GM19452 (cell line): ENCODE data around the gene RNF224.
A peak's percentile ranks its signal among the peaks of the same experiment; 100 is the strongest.
"Not testable (repeated sequence)": the region's sequence is repeated elsewhere in the genome, so short reads cannot be mapped to it uniquely, and the experiment has no call there.

ENCODE experiments used
- ATAC-seq: cut with Tn5 transposase; IDR thresholded peaks from one replicate; pipeline ENCODE4 v1.9.1; 2021; ENCODE audit not compliant: unreplicated experiment

The RNF224 gene

DNA sequence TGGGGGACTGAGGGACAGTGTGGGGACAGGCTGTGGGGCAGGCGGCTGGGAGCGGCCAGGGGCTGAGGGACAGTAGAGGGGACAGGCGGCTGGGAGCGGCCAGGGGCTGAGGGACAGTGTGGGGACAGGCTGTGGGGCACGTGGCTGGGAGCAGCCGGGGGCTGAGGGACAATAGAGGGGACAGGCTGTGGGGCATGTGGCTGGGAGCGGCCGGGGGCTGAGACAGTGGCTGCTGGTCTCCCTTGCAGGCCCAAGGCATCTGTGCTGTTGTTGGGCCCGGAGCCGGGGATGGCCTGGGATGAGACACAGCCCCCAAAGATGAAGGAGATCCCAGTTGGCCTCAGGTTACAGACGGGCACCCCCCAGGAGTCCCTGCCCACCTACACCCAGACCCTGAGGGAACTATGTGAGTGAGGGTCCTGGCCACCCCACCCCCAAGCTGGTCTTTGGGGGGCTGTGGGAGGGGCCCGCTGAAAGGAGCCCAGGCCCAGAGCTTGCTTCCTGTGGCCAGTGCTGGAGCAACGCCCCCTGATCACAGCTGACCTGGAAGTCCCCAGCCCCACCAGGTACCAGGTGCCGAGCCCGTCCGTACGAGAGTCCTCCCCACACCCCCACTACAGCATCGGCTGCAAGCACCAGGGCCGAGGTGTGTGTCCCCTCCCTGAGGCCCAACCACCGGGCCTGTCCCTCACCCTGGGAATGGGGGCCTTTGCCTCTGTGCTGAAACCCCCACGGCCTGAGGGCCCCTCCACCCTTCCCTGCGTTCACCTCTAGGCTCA lies 24.4 kb downstream of the RNF224 start:
- no peak for ATAC-seq

DNA sequence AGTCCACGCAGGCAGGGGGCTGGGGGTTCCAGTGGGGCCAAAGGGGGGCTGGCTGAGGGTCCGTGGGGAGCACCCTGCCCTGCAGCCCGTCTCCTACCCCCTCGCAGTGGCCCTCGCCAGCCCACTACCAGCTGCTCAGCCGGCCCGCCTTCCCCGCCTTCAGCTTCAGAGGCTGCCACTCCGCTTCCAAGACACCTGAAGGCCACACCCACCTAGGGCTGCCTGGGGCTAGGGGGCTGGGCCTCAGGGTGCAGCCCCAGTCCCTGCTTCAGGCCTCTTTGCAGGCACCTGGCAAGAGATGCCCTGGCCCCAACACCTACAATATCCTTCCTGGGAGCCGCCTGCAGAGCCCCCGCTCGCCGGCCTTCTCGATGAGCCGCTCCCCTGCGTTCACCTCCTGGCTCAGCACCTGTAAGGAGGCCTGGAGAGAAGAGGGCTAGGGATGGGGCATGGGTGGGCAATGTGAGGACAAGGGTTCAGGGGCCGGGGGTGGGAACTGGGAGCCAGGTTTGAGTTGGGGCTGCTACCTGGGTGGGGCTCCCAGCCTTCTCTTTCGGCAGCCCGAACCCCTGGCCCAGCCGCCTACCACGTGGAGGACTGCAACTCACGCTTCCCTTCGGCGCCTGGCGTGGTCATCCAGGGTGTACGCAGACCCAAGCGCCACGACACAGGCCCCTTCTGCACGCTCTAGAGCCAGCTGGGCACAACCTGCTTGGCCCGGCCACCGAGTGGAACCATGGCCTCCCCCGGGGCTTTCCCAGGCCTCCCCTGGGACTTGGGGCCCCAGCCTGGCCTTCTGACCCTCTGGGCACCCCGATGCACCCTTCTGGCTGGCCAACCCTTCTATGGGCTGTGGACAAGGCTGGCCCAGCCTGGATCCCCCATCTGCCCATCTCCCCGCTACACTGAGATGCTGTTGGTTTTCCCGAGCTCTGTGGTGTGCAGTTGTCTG lies 25.5 kb downstream of the RNF224 start:
- no peak for ATAC-seq

DNA sequence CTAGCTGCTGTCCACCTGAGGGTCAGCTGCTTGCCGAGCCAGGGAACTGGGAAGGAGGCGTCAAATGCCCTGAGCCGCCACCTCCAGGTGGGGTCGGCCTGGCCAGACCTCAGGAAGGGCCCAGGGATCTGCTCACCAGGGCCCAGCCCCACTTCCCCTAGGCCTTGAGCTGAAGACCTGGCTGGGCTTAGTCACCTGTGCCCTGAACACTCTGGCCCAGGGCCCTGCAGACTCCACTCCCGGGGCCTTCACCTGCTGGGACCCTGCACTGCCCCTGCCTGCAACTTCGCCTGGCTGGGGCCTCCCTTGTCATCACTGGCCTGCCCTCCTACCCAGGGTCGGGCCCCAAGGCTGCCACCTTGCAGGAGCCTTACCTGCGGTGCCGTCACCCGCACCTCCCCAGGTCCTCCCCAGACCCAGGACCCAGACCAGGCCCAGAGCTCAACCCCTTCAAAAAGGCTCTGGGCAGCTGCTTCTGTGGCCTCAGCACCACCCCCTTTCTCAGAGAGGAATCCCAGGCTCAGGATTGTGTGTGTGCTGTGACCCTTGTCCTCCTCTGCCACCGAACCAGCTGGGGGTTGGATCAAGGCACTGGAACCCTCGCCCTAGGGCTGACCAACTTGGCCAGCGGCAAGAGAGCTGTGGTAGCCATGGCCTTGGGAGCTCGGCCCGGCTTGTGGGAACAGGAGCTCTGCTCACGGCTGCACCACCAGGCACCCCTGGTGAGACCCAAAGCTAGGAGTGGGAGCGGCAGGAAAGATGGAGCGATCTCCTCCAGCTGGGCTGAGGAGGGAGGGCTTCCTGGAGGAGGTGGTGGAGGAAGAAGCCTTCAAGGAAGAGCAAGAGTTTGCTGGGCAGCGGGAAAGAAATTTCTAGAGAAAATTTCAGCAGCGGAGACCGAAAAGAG lies 26.7 kb downstream of the RNF224 start:
- no peak for ATAC-seq

DNA sequence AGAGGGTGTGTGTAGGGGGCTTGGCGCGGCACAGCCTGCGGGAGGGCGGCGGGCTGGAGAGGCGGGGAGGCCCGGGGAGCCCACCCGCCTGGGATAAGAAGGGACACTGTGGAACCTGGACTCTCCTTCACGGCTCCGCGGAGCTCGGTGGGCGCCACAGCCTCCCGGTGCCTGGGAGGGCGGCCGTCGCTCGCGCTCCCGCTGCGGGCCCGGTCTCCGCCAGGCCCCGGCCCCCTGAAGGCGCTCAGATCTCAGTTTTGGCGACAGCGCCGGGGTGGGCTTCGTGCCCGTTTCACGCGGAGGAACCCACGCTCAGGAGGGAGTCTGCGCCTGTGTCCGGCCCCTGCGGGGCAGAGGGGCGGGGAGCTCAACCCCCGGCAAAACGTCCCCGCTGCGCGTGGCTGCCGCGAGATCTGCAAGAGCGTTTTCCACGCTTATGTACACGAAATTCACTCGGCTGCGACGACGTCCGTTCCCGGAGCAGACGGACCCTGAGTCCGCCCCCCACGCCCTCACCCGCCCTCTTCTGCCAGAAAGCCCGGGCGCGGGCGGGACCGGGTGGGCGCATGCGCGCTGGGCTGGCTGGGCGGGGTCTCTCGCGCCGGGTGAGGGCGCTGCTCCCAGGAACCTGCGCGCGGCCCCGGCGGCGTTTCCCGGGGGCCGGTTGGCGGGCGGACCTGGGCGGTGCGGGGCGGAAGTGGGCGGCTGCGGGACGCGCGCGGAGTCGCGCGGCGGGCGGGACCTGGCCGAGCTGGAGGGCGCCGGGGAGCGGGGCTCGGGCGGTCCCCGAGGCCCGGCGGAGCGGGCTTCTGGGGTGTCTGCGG lies 27.5 kb downstream of the RNF224 start, which contains the start of gene NELFB:
NELFB (plus strand) TSS at position 704 of the 824 bp plus-strand sequence.
- peak; percentile 63 for ATAC-seq

DNA sequence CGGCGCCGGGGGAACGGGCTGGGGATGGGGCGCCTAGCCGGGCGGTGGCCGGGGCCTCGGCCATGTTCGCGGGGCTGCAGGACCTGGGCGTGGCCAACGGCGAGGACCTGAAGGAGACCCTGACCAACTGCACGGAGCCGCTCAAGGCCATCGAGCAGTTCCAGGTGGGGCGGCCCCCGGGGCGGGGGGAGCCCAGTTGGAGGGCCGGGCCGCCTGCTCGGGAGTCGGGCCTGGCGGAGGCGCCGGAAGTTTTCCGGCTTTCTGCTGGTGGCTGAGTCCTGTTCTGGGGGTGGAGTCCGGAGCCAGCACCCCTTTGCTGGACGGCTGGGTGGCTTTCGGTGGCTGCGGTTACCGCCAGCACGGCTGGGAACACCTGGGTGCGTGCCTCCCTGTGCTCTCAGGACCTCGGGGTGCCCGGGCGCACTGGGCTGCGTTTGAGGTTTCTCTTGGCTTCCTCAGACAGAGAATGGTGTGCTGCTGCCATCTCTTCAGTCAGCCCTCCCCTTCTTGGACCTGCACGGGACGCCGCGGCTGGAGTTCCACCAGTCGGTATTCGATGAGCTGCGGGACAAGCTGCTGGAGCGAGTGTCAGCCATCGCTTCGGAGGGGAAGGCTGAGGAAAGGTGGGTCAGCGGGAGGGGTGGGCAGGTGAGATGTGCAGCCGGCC lies 28.3 kb downstream of the RNF224 start:
- peak; percentile 41 for ATAC-seq

DNA sequence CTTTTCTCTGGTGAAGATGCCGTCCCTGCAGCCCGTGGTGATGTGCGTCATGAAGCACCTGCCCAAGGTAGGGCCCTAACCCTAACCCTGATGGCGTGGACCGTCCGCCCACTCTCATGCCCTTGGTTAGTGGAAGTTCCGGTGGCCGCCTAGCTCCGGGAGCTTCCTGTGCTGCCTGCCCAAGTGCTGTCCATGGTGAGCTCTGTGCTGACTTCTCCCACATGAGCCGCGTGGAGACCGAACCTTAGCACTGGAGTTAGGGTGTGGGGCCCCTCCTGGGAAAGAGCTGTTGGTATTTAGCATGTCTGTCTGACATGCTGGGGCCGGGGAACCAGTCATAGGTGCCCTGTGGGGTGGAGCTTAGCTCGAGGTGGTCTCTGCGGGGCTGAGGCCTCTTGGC lies 29.1 kb downstream of the RNF224 start:
- ATAC-seq, result no peak

DNA sequence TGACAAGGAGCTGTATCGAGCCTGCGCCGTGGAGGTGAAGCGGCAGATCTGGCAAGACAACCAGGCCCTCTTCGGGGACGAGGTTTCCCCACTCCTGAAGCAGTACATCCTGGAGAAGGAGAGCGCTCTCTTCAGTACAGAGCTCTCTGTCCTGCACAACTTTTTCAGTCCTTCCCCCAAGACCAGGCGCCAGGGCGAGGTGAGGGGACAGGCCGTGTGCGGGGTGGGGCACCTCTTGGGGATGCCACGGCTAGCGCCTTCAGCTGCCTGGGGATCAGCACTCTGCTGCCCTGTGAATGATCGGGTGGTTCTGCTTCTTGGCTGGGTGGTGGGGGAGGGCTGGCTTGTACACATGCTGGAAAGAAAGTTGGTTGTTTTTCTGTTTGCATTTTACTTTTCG lies 29.6 kb downstream of the RNF224 start:
- no peak for ATAC-seq

DNA sequence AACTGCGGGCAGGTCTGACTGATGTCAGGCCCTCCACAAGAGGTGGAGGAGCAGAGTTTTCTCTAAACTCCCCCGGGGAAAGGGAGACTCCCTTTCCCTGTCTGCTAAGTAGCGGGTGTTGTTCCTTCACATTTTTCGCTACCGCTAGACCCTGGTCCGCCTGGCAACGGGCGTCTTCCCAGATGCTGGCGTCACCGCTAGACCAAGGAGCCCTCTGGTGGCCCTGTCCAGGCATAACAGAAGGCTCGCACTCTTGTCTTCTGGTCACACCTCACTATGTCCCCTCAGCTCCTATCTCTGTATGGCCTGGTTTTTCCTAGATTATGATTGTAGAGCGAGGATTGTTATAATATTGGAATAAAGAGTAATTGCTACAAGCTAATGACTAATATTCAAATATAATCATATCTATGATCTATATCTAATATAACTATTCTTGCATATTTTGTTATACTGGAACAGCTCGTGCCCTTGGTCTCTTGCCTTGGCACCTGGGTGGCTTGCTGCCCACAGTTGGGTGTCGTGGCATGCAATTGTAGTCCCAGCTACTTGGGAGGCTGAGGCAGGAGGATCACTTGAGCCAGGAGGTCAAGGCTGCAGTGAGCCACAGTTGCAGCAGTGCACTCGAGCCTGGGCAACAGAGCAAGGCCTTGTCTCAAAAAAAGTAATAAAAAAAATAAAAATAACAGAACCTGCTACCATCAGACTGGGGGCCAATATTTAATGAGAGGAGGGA lies 35.0 kb downstream of the RNF224 start:
- not testable (repeated sequence) for ATAC-seq

DNA sequence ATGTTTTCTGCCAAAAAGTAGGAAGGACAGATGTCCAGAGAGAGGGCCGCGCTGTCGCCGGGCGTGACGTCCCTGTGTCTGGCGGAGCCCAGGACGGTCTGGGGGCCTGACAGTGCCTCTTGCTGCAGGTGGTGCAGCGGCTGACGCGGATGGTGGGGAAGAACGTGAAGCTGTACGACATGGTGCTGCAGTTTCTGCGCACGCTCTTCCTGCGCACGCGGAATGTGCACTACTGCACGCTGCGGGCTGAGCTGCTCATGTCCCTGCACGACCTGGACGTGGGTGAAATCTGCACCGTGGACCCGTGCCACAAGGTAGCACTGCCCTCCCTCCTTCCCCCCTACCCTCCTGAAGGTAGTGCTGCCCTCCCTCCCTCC lies 35.6 kb downstream of the RNF224 start:
- ATAC-seq, result no peak

DNA sequence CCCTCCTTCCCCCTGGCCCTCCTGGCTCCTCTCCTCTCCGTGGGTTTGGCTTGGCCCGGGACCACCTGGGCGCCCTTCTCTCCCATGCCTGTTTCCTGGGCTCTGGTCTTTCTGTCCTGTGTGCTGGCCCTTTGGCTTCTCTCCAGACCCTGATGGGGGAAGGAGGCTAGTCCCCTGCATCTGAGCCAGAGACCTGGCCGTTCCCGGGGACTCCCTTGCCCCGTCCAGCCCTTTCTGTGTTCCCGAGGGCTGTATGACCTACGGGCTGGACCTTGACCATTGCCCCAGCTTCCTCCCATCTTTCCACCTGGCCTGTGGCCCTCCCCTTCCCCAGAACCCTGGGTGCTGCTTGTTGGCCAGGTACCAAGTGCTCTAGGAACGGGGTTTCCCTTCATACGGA lies 36.2 kb downstream of the RNF224 start:
- no peak for ATAC-seq

DNA sequence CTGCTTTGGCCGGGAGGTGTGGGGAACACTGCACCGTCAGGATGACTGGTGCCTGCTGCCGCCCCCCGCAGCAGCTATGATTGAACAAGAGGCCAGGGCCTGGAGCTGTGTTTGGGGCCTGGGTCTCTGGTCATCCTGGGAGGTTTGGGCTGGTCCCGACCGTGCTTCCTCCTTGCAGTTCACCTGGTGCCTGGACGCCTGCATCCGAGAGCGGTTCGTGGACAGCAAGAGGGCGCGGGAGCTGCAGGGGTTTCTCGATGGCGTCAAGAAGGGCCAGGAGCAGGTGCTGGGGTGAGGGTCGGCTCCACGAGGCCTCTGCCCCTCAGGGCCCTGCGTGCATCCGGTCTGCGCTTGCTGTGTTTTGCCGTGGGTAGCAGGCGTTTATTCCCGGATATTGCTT lies 36.8 kb downstream of the RNF224 start:
- ATAC-seq, result no peak

DNA sequence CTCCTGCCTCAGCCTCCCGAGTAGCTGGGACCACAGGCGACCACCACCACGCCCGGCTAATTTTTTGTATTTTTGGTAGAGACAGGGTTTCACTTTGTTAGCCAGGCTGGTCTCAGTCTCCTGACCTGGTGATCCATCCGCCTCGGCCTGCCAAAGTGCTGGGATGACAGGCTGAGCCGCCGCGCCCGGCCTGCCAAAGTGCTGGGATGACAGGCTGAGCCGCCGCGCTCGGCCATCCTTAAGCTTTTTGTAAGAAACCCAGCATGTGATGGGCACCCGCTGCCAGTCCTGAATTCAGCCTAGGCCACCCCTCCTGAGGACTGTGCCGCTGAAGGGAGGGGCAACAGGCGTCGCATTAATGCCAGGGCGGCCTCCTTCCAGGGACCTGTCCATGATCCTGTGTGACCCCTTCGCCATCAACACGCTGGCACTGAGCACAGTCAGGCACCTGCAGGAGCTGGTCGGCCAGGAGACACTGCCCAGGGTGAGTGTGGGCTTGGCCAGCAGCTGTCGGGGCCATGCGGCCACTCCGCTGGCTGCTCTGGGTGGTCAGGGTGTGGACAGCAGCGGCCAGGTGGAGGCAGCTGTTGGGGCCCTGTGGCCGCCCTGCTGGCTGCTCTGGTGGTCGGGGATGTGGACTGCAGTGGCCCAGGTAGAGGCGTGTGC lies 38.3 kb downstream of the RNF224 start:
- ATAC-seq, result no peak

DNA sequence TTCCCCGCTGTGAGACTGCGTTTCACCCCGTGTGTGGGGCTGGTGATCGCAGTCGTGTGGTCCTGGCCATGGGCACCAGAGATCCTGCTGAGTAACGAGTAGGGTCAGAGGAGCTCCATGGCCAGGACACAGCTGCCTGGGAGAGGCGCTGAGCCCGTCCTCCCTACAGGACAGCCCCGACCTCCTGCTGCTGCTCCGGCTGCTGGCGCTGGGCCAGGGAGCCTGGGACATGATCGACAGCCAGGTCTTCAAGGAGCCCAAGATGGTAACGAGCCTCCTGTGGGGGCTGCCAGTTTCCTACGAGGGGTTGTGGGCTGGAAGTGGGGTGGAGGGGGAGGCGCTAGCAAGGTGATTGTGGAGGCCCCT lies 38.8 kb downstream of the RNF224 start:
- ATAC-seq, result no peak

DNA sequence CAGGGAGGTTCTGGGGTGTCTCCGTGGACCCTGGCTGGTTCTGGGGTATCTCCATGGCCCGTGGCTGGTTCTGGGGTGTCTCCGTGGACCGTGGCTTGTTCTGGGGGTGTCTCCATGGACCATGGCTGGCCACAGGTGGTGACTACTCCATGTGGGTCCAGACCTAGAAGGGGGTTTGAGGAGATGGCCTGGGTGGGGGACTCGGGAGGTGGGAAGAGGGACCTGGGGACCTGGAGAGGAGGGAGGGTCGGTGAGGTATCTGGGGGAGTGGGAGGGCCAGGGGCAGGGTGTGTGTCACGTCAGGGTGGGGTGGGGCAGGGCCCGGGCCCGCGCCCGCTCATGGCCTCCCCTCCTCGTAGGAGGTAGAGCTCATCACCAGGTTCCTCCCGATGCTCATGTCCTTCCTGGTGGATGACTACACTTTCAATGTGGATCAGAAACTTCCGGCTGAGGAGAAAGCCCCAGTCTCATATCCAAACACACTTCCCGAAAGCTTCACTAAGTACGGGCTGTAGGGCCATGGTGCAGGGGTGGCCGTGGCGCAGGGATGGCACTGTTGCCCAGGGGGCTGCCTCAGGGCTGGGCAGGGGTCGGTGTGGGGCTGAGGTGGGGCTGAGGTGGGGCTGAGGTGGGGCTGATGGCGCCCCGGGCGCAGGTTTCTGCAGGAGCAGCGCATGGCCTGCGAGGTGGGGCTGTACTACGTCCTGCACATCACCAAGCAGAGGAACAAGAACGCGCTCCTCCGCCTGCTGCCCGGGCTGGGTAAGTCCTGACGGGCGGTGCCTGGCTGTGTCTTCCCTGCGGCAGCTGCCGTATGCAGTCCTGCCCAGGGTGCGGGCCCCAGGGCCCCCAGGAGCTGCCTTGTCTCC lies 39.5 kb downstream of the RNF224 start:
- no peak for ATAC-seq

DNA sequence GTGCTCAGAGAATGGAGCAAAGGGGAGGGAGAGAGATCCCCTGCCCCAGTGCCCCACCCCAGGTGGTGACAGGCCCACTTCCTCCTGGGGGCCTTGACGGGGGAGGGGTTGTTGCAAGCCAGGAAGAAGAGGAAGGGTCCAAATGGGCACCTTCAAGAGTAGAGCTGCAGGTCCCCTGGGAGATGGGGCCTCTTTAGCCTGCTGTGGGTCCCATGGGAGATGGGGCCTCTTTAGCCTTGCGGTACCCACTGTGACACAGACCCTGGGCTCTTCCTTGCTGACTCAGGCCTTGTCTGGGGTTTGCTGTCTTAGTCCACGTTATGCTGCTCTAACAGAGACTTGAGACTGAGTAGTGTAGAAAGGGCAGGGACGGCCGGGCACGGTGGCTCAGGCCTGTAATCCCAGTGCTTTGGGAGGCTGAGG lies 40.6 kb downstream of the RNF224 start:
- ATAC-seq, result no peak

DNA sequence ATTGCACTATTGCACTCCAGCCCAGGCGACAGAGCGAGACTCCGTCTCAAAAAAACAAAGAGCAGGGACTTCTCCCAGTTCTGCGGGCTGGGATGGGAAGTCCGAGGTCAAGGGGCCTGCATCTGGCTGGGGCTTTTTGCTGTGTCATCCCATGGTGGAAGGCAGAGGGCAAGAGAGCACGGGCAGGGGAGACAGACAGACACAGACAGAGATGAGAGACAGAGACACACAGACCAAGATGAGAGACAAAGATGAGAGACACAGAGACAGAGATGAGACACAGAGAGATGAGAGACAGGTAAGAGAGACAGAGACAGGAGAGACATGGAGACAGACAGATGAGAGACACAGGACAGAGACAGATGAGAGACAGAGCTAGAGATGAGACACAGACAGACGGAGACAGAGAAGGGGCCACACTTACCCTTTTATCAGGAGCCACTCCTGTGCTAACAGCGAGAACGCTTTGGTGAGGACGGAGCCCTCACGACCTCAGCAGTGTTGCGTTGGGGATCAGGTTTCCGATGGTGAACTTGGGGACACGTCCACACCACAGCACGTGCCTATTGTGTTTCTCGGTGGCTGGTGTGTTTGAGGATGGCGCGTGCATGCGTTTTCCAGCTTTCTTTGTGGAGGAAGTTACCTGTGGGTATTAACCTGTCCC lies 41.4 kb downstream of the RNF224 start:
- ATAC-seq, result no peak

DNA sequence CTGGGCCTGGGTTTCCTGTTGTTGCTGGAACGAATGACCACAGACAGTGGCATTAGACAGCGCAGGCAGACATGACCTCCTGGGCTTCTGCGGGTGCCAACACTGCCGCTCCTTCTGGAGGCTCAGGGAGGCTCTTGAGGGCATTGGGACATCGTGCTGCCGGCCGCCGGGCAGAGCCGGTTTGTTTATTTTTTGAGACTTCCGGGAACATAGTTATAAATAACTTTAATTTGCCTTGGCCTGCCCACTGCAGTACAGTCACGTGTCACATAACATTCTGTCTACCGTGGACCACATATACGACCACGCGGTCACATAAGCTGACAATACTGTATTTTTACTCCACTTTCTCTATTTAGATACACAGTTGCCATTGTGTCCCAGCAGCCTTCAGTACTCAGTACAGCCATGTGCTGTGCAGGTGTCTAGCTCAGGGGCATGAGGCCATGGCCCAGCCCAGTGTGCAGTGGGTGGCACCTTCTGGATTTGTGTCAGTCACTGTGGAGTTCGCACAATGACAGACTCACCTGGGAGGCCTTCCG lies 42.0 kb downstream of the RNF224 start:
- no peak for ATAC-seq
